H1 (cell line): ENCODE measurements around the gene ANKRD9. TPM values are rescaled to one million over a fixed set of nuclear protein-coding genes. Genes with fewer than 3 reads are reported as not detected.

Experiments used
- CTCF ChIA-PET: fragments of 300-600 bp; sonication (Branson Sonifier 250); formaldehyde crosslinking; loops from one replicate; lab custom pipeline; 2021; ENCODE audit not compliant: partially characterized antibody; lab: Charles Lee
- POLR2A ChIA-PET: fragments of 300-600 bp; sonication (Branson Sonifier 250); formaldehyde crosslinking; loops from one replicate; lab custom pipeline; 2021; ENCODE audit warnings: inconsistent platforms; ENCODE audit not compliant: partially characterized antibody; lab: Charles Lee
- DNase-seq, 2 experiments: peaks; one replicate each; pipeline versions ENCODE4 v3.0.0 to v3.0.0-alpha.2; 2010 to 2022; ENCODE audit warnings: low spot score in 2 of 2, low read depth in 1 of 2, mixed read lengths in 1 of 2
- FAIRE-seq: peaks from 2 replicates; lab custom pipeline; 2011; peaks lifted over from hg19 to GRCh38; lab: Jason Lieb, UNC
- H2AFZ ChIP-seq: 2 replicates; pipeline ENCODE4 v1.8.1; 2012; ENCODE audit warnings: low read length, inconsistent platforms
- H2AK5ac ChIP-seq: 2 replicates; pipeline ENCODE4 v1.6.1; 2013; ENCODE audit warnings: low read depth, low read length
- H2BK120ac ChIP-seq: replicated peaks from 2 replicates; pipeline ENCODE3; 2013; ENCODE audit warnings: low read depth, low read length, inconsistent platforms
- H2BK12ac ChIP-seq: 2 replicates; pipeline ENCODE4 v1.6.1; 2013; ENCODE audit warnings: low read depth, low read length
- H2BK15ac ChIP-seq: 2 replicates; pipeline ENCODE4 v1.6.1; 2013; ENCODE audit warnings: low read length
- H2BK20ac ChIP-seq: 2 replicates; pipeline ENCODE4 v1.6.1; 2013; ENCODE audit warnings: low read length
- H2BK5ac ChIP-seq: 2 replicates; pipeline ENCODE4 v1.6.1; 2013; ENCODE audit warnings: low read depth, low read length
- H3K14ac ChIP-seq: 2 replicates; pipeline ENCODE4 v1.6.1; 2013; ENCODE audit warnings: inconsistent platforms; ENCODE audit not compliant: insufficient read length
- H3K18ac ChIP-seq: 2 replicates; pipeline ENCODE4 v1.6.1; 2013; ENCODE audit warnings: low read length; ENCODE audit errors: extremely low read depth
- H3K23ac ChIP-seq: 2 replicates; pipeline ENCODE4 v1.6.1; 2013; ENCODE audit warnings: inconsistent platforms; ENCODE audit not compliant: insufficient read length
- H3K23me2 ChIP-seq: 2 replicates; pipeline ENCODE4 v1.6.1; 2013; ENCODE audit warnings: low read depth, low read length
- H3K27ac ChIP-seq: 2 replicates; pipeline ENCODE4 v1.6.1; 2011; ENCODE audit warnings: low read depth, low read length, inconsistent platforms
- H3K27me3 ChIP-seq, 4 experiments: replicated peaks in 1 of 4; 1 replicate in 1 of 4; 2 replicates in 3 of 4; pipeline versions ENCODE4 v1.6.1 to v1.8.1; 2011 to 2013; ENCODE audit warnings: low read length in 3 of 4, mild to moderate bottlenecking in 3 of 4, inconsistent platforms in 2 of 4, mixed read lengths in 2 of 4, moderate library complexity in 1 of 4; ENCODE audit not compliant: control insufficient read depth in 3 of 4, insufficient read depth in 3 of 4; ENCODE audit errors: extremely low read depth in 1 of 4
- H3K36me3 ChIP-seq, 4 experiments: 2 replicates each; pipeline versions ENCODE4 v1.6.1 to v1.8.1; 2011 to 2013; ENCODE audit warnings: mild to moderate bottlenecking in 4 of 4, low read length in 3 of 4, moderate library complexity in 2 of 4, control low read depth in 1 of 4, inconsistent platforms in 1 of 4; ENCODE audit not compliant: insufficient read depth in 4 of 4, control insufficient read depth in 2 of 4
- H3K4ac ChIP-seq: replicated peaks from 2 replicates; pipeline ENCODE3; 2013; ENCODE audit warnings: low read length, low read depth, mixed read lengths, inconsistent platforms; ENCODE audit not compliant: insufficient read length
- H3K4me1 ChIP-seq, 4 experiments: replicated peaks in 1 of 4; 1 replicate in 1 of 4; 2 replicates in 3 of 4; pipeline versions ENCODE4 v1.6.1 to v1.8.1; 2011 to 2013; ENCODE audit warnings: low read length in 3 of 4, inconsistent platforms in 2 of 4, mixed read lengths in 1 of 4; ENCODE audit not compliant: insufficient read depth in 4 of 4, control insufficient read depth in 3 of 4
- H3K4me2 ChIP-seq, 2 experiments: 2 replicates each; pipeline versions ENCODE4 v1.6.1 to v1.8.1; 2011 to 2013; ENCODE audit warnings: low read depth in 2 of 2, low read length in 2 of 2, control low read depth in 1 of 2, inconsistent platforms in 1 of 2, mild to moderate bottlenecking in 1 of 2; ENCODE audit not compliant: insufficient read depth in 1 of 2
- H3K4me3 ChIP-seq, 4 experiments: fragments of 200-600, 300-600 bp in 1 of 4; sonication (generic), shearing (Covaris generic), sonication (Bioruptor Twin) in 1 of 4; 2 replicates each; pipeline versions ENCODE4 v1.5.1 to v1.8.1; 2011 to 2016; ENCODE audit warnings: low read length in 4 of 4, low read depth in 3 of 4, control low read depth in 2 of 4, inconsistent platforms in 2 of 4, mild to moderate bottlenecking in 2 of 4, mixed read lengths in 1 of 4, moderate library complexity in 1 of 4; ENCODE audit not compliant: insufficient read depth in 2 of 4; ENCODE audit errors: extremely low read depth in 1 of 4
- H3K56ac ChIP-seq: replicated peaks from 2 replicates; pipeline ENCODE3; 2013; ENCODE audit warnings: low read depth, mild to moderate bottlenecking, mixed read lengths, low read length, inconsistent platforms; ENCODE audit not compliant: insufficient read length
- H3K79me1 ChIP-seq: 2 replicates; pipeline ENCODE4 v1.6.1; 2013; ENCODE audit warnings: low read depth, low read length, control low read depth
- H3K79me2 ChIP-seq, 2 experiments: 2 replicates each; pipeline versions ENCODE4 v1.6.1 to v1.8.1; 2012 to 2013; ENCODE audit warnings: low read length in 2 of 2, mild to moderate bottlenecking in 2 of 2, inconsistent platforms in 1 of 2; ENCODE audit not compliant: insufficient read depth in 2 of 2, control insufficient read depth in 1 of 2
- H3K9ac ChIP-seq, 4 experiments: replicated peaks in 1 of 4; 1 replicate in 1 of 4; 2 replicates in 3 of 4; pipeline versions ENCODE4 v1.6.1 to v1.8.1; 2011 to 2013; ENCODE audit warnings: low read depth in 3 of 4, low read length in 3 of 4, control low read depth in 2 of 4, mild to moderate bottlenecking in 2 of 4, moderate library complexity in 2 of 4, inconsistent platforms in 1 of 4; ENCODE audit errors: extremely low read depth in 1 of 4
- H3K9me3 ChIP-seq, 2 experiments: 2 replicates each; pipeline versions ENCODE4 v1.6.1 to v1.8.1; 2012 to 2013; ENCODE audit warnings: mild to moderate bottlenecking in 2 of 2, moderate library complexity in 2 of 2, control low read depth in 1 of 2, inconsistent platforms in 1 of 2, low read depth in 1 of 2, low read length in 1 of 2, mixed read lengths in 1 of 2; ENCODE audit not compliant: insufficient read depth in 2 of 2
- H4K20me1 ChIP-seq, 2 experiments: replicated peaks in 1 of 2; 2 replicates each; pipeline versions ENCODE3 to v1.8.1; 2011 to 2013; ENCODE audit warnings: inconsistent platforms in 2 of 2, low read length in 2 of 2, mild to moderate bottlenecking in 1 of 2; ENCODE audit not compliant: insufficient read depth in 2 of 2, control insufficient read depth in 1 of 2
- H4K5ac ChIP-seq: 2 replicates; pipeline ENCODE4 v1.6.1; 2013; ENCODE audit warnings: low read length, low read depth, mixed read lengths, inconsistent platforms; ENCODE audit not compliant: insufficient read length
- H4K8ac ChIP-seq: 2 replicates; pipeline ENCODE4 v1.8.0; 2013; ENCODE audit warnings: mild to moderate bottlenecking, moderate library complexity, low read length, inconsistent platforms; ENCODE audit not compliant: insufficient read depth; ENCODE audit errors: extremely low read depth
- H4K91ac ChIP-seq: replicated peaks from 2 replicates; pipeline ENCODE3; 2013; ENCODE audit warnings: low read length, mixed read lengths, inconsistent platforms; ENCODE audit not compliant: insufficient read length
- ATF2 ChIP-seq: IDR thresholded peaks from 2 replicates; pipeline ENCODE4 v1.6.1; 2012; ENCODE audit warnings: low read length, inconsistent platforms
- CHD1 ChIP-seq: IDR thresholded peaks from 2 replicates; pipeline ENCODE4 v1.6.1; 2012; ENCODE audit warnings: low read depth, low read length, improper control_type of control experiment
- HDAC2 ChIP-seq, 2 experiments: fragments of 300-600 bp in 1 of 2; sonication (generic) in 1 of 2; IDR thresholded peaks; 2 replicates each; pipeline ENCODE4 v1.6.1; 2011 to 2012; ENCODE audit warnings: low read depth in 2 of 2, low read length in 2 of 2, mild to moderate bottlenecking in 2 of 2, moderate library complexity in 2 of 2, borderline replicate concordance in 1 of 2, inconsistent platforms in 1 of 2
- RBBP5 ChIP-seq: IDR thresholded peaks from 2 replicates; pipeline ENCODE4 v1.7.1; 2012; ENCODE audit warnings: low read depth, mild to moderate bottlenecking, inconsistent platforms, low read length, moderate library complexity, borderline replicate concordance
- RNF2 ChIP-seq: fragments of 200-900, 300-1000 bp; sonication (generic); IDR thresholded peaks from 2 replicates; pipeline ENCODE4 v1.7.1; 2016; ENCODE audit warnings: borderline replicate concordance, low read depth, mild to moderate bottlenecking, antibody characterized with exemption, low read length; ENCODE audit not compliant: poor library complexity, severe bottlenecking; ENCODE audit errors: missing control alignments
- RXRA ChIP-seq: IDR thresholded peaks from 2 replicates; pipeline ENCODE4 v1.6.1; 2011; ENCODE audit warnings: low read depth, mild to moderate bottlenecking, low read length, moderate library complexity; ENCODE audit not compliant: insufficient read depth
- SAP30 ChIP-seq: fragments of 300-600 bp; sonication (generic); IDR thresholded peaks from 2 replicates; pipeline ENCODE4 v1.7.1; 2012; ENCODE audit warnings: low read length, moderate library complexity, mild to moderate bottlenecking, inconsistent platforms; ENCODE audit not compliant: insufficient read depth, insufficient replicate concordance
- USF2 ChIP-seq: IDR thresholded peaks from 2 replicates; pipeline ENCODE4 v1.6.1; 2011; ENCODE audit warnings: low read length, improper control_type of control experiment
- WGBS, 2 experiments: shearing (Covaris generic) in 1 of 2; methylation state at CpG; one replicate each; pipeline versions ENCODE4 v1.1.6 to v1.1.7; 2013 to 2015; ENCODE audit warnings: low lambda C conversion rate in 2 of 2, mixed read lengths in 2 of 2, inconsistent platforms in 1 of 2, low coverage in 1 of 2, missing lambda C conversion rate in 1 of 2; ENCODE audit not compliant: insufficient replicate concordance in 2 of 2, insufficient coverage in 1 of 2, insufficient read length in 1 of 2; ENCODE audit errors: extremely low coverage in 1 of 2, missing lambda C conversion rate in 1 of 2; 5-methylcytosine and 5-hydroxymethylcytosine counted together
- polyA plus RNA-seq, 7 experiments: library from polyadenylated mRNA; depleted of rRNA in 3 of 7; stranded (reverse) in 5 of 7; unstranded in 2 of 7; fragments of >200 nt in 5 of 7; fragments of 200-250 nt in 2 of 7; gene quantifications; 1 replicate in 5 of 7; 2 replicates in 1 of 7; 4 replicates in 1 of 7; pipeline versions ENCODE4 v1.2.1 to v1.2.3, GENCODE V29; 2011 to 2013; ENCODE audit warnings: missing spikeins in 2 of 7, mixed read lengths in 2 of 7
- total RNA-seq: library from RNA; stranded (reverse); fragmentation: NEBNext Ultra II Directional; extraction: Animal tissue kit (Norgen Biotek cat#: 25700); gene quantifications from 2 replicates; pipeline ENCODE4 v1.2.1, GENCODE V29; 2021

Gene ANKRD9
- total and polyA plus RNA-seq, 2 of the 8 experiments (the other 6 are each of a cell fraction or from before 2014, with no cell fraction given): 37.0 to 41.8 TPM

DNA sequence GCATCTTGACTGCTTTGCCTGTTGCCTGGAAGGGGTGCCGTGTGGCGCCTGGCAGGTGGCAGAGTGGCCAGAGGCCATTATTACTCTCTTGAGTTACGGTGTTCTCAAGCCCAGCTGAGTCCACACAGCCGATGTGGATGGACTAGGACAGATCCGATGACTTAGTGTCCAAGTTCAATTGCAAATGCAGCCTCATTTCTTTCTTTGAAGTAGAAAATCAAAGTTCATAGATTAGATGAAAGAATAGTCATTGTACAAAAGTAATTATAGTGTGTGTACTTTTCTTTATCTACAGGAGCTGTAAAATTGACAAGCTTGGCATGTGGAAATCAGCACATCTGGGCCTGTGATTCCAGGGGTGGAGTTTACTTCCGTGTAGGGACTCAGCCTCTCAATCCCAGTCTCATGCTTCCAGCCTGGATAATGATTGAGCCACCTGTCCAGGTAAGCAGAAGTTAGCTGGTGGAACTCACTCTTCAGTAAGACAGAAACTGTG lies 44.7 kb downstream of the ANKRD9 start:
- no peak overlapping the region for H4K91ac ChIP-seq
- H2AFZ ChIP-seq: no peak overlapping the region
- no peak overlapping the region for H4K5ac ChIP-seq
- H2BK5ac ChIP-seq: no peak overlapping the region
- H3K27ac ChIP-seq: no peak overlapping the region
- FAIRE-seq (no peak), DNase-seq (no peak)
- 95% methylated on average over 6 of the region's 6 CpGs; no CpG with 5 or more reads in 1 of the 2 experiments for WGBS, 2 experiments
- H3K9ac ChIP-seq: no peak overlapping the region
- H3K14ac ChIP-seq: no peak overlapping the region
- H3K18ac ChIP-seq: no peak overlapping the region
- H3K23ac ChIP-seq: no peak overlapping the region
- no peaks in the 10 kb centered on the region for H3K4me1 ChIP-seq
- no peak overlapping the region for H2BK15ac ChIP-seq
- no peak overlapping the region for H2AK5ac ChIP-seq
- no peak overlapping the region for H3K56ac ChIP-seq
- POLR2A ChIA-PET: interaction anchor here (0.6 kb wide), 1 partner anchor 8 kb away, joined by 3 read pairs; no protein-coding TSS in a partner anchor
- CTCF ChIA-PET: interaction anchor here (0.9 to 1.5 kb wide), 6 partner anchors 13 to 335 kb away, joined by 3 to 8 read pairs (median 4); no protein-coding TSS in a partner anchor
- H2BK120ac ChIP-seq: no peak overlapping the region
- H3K4me2 ChIP-seq: no peak overlapping the region
- no peak overlapping the region for H3K4ac ChIP-seq
- H3K23me2 ChIP-seq: no peaks in the 10 kb centered on the region
- no peaks in the 10 kb centered on the region for H3K9me3 ChIP-seq
- H4K20me1 ChIP-seq: no peaks in the 10 kb centered on the region
- H2BK12ac ChIP-seq: no peak overlapping the region
- no peak overlapping the region for H2BK20ac ChIP-seq
- peaks cover 0 to 4% (median 0%) of the 10 kb centered on the region in 4 experiments; a peak in 2 of 8 replicates for H3K36me3 ChIP-seq
- H4K8ac ChIP-seq: no peak overlapping the region
- no peaks in the 10 kb centered on the region for H3K27me3 ChIP-seq
- H3K4me3 ChIP-seq: no peak overlapping the region
- no peaks in the 10 kb centered on the region for H3K79me2 ChIP-seq
- H3K79me1 ChIP-seq: no peaks in the 10 kb centered on the region
- no peak for TF ChIP-seq SAP30
- no peak for TF ChIP-seq CHD1
- no peak for TF ChIP-seq RXRA
- no peak for TF ChIP-seq RBBP5
- no peak for TF ChIP-seq ATF2
- TF ChIP-seq HDAC2 (IDR thresholded peaks at IDR 0.05; ENCODE audit: borderline replicate concordance in 1 of 2, low read depth in 2 of 2, low read length in 2 of 2): no peak
- no peak for TF ChIP-seq USF2
- no peak for TF ChIP-seq RNF2
